HepG2 (cell line): ENCODE measurements around the gene DMAC2L.
"Not testable (repeated sequence)": the region's sequence is repeated elsewhere in the genome, so short reads cannot be mapped to it uniquely, and the experiment has no call there.

ENCODE experiments used
- EP300 ChIP-seq, 3 experiments: sonication (generic) in 1 of 3; formaldehyde crosslinking in 1 of 3; IDR thresholded peaks; 2 replicates each; pipeline versions ENCODE4 v1.5.1 to v1.6.1; 2011 to 2020; ENCODE audit warnings: low read depth in 2 of 3, low read length in 2 of 3, borderline replicate concordance in 1 of 3, improper control_type of control experiment in 1 of 3, mild to moderate bottlenecking in 1 of 3, missing genetic modification reagents in 1 of 3, moderate library complexity in 1 of 3
- EZH2 ChIP-seq: conservative IDR thresholded peaks from 2 replicates; pipeline ENCODE4 v1.6.1; 2012; ENCODE audit warnings: mild to moderate bottlenecking, low read depth, low read length, moderate library complexity
- MXI1 ChIP-seq: IDR thresholded peaks from 3 replicates; pipeline ENCODE4 v1.6.1; 2012; ENCODE audit warnings: low read depth, low read length, inconsistent platforms, borderline replicate concordance
- POLR2A ChIP-seq, 2 experiments: IDR thresholded peaks; 2 replicates each; pipeline ENCODE4 v1.6.1; 2011; ENCODE audit warnings: low read depth in 2 of 2, low read length in 2 of 2, mild to moderate bottlenecking in 1 of 2, moderate library complexity in 1 of 2; ENCODE audit not compliant: insufficient read depth in 1 of 2
- POLR2AphosphoS2 ChIP-seq: IDR thresholded peaks from 2 replicates; pipeline ENCODE4 v1.6.1; 2011; ENCODE audit warnings: low read depth, low read length, improper control_type of control experiment
- TAF1 ChIP-seq: sonication (generic); formaldehyde crosslinking; IDR thresholded peaks from 2 replicates; pipeline ENCODE4 v1.4.0; 2020; ENCODE audit warnings: missing genetic modification reagents
- ZFP36 ChIP-seq: fragments of 150-350 bp; IDR thresholded peaks from 2 replicates; pipeline ENCODE4 v1.6.1; 2018; ENCODE audit warnings: borderline replicate concordance, low read length, low read depth; ENCODE audit not compliant: partially characterized antibody
- ZFP36L2 ChIP-seq: sonication (generic); formaldehyde crosslinking; IDR thresholded peaks from 2 replicates; pipeline ENCODE4 v1.4.0; 2020; ENCODE audit warnings: missing genetic modification reagents
- ZNF780A ChIP-seq: sonication (generic); formaldehyde crosslinking; IDR thresholded peaks from 2 replicates; pipeline ENCODE4 v1.8.0; 2022; ENCODE audit warnings: mild to moderate bottlenecking, missing genetic modification reagents, moderate library complexity
- ZNF879 ChIP-seq: sonication (generic); formaldehyde crosslinking; IDR thresholded peaks from 2 replicates; pipeline ENCODE4 v1.8.1; 2023; ENCODE audit warnings: missing genetic modification reagents
- TF ChIP-seq, protein P1 (sequence below): sonication (generic); formaldehyde crosslinking; IDR thresholded peaks from 2 replicates; pipeline ENCODE4 v1.5.1; 2020; ENCODE audit warnings: mild to moderate bottlenecking, missing genetic modification reagents

DNA sequence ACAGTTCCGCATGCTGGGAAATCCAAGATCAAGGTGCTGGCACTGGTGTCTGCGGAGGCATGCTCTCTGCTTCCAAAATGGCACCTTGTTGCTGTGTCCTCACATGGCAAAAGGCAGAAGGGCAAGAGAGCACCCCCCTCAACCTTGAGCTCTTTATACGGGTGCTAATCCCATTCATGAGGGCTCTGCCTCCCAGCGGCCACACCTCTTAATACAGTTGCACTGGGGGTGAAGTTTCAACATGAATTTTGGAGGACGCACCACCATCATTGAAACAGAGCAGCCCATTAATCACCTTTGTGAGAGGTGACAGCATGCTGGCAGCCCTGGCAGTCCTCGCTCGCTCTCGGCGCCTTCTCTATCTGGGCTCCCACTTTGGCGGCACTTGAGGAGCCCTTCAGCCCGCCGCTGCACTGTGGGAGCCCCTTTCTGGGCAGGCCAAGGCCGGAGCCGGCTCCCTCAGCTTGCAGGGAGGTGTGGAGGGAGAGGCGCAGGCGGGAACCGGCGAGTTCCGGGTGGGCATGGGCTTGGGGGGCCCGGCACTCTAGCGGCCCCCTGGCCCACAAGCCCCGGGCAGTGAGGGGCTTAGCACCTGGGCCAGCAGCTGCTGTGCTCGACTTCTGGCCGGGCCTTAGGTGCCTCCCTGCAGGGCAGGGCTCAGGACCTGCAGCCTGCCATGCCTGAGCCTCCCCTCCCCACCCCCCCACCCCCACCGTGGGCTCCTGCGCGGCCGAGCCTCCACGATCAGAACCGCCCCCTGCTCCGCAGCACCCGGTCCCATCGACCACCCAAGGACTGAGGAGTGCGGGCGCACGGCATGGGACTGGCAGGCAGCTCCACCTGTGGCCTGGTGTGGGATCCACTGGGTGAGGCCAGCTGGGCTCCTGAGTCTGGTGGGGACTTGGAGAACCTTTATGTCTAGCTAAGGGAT is 49.6 kb downstream of the DMAC2L start:
- TF ChIP-seq EP300 (IDR thresholded peaks at IDR 0.05; ENCODE audit: low read depth in 2 of 2, low read length in 2 of 2); EP300 (CRISPR knock-in tag; IDR thresholded peaks at IDR 0.05; ENCODE audit: borderline replicate concordance); EZH2; ZNF780A (CRISPR knock-in tag); ZFP36; ZNF879 (CRISPR knock-in tag); POLR2A (IDR thresholded peaks at IDR 0.05; ENCODE audit: insufficient read depth in 1 of 2, low read depth in 2 of 2, low read length in 2 of 2); POLR2AphosphoS2; TAF1; MXI1; ZFP36L2 (CRISPR knock-in tag): not testable (repeated sequence)
- TF ChIP-seq, protein P1, sequence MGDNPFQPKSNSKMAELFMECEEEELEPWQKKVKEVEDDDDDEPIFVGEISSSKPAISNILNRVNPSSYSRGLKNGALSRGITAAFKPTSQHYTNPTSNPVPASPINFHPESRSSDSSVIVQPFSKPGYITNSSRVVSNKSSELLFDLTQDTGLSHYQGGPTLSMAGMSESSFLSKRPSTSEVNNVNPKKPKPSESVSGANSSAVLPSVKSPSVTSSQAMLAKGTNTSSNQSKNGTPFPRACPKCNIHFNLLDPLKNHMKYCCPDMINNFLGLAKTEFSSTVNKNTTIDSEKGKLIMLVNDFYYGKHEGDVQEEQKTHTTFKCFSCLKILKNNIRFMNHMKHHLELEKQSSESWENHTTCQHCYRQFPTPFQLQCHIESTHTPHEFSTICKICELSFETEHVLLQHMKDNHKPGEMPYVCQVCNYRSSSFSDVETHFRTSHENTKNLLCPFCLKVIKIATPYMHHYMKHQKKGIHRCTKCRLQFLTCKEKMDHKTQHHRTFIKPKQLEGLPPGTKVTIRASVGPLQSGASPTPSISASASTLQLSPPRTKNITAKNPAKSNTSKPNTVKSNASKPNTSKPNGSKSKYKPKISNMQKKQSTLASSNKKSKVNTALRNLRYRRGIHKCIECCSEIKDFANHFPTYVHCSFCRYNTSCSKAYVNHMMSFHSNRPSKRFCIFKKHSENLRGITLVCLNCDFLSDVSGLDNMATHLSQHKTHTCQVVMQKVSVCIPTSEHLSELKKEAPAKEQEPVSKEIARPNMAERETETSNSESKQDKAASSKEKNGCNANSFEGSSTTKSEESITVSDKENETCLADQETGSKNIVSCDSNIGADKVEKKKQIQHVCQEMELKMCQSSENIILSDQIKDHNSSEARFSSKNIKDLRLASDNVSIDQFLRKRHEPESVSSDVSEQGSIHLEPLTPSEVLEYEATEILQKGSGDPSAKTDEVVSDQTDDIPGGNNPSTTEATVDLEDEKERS (CRISPR knock-in tag), result not testable (repeated sequence)
